ENCODE measurements around the gene APCDD1L.

Gene APCDD1L

DNA sequence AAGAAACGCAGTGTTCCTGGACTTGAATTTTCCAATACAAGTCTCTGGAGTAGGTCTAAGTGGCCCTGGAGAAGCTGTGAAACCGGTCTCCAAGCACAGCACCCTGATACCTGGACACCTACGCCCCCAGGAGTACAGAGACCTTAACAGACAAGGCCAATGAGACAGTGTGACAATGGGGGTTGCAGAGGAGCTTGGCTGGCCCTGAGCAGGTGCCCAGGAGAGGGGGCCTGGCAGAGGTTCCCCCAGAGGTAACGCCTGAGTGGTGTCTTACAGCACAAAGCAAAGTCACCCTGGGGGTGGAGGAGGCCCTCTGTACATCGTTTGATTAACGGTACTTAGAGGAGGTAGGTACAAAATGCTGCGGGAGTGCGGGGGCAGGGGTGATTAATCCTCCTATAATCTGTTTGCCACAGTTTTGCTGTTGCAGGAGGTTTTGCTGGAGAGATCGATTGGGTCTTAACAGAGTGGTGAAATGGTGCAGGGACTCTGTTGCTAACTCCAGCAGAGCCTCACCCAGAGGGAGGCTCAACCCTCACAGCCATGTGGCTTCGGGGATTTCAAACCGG, 37.3 kb upstream of the APCDD1L start:
- Histone ChIP-seq H3K4me3 (ENCODE audit: low read length in 2 of 2) (no peak overlapping the region), H3K9ac (ENCODE audit: low read depth in 1 of 2, low read length in 2 of 2) (no peak overlapping the region), H3K27me3 (ENCODE audit: control insufficient read depth in 2 of 2, insufficient read depth in 2 of 2, low read length in 2 of 2) (no peaks in the 10 kb centered on the region), H3K9me3 (ENCODE audit: control insufficient read depth in 2 of 2, low read length in 2 of 2) (no peaks in the 10 kb centered on the region), H3K4me1 (ENCODE audit: control insufficient read depth in 2 of 2, insufficient read depth in 2 of 2, low read length in 2 of 2) (no peaks in the 10 kb centered on the region), H3K36me3 (ENCODE audit: control insufficient read depth in 2 of 2, insufficient read depth in 2 of 2, low read length in 2 of 2) (no peaks in the 10 kb centered on the region), H3K27ac (ENCODE audit: low read depth in 2 of 2, low read length in 2 of 2) (no peak overlapping the region)

DNA sequence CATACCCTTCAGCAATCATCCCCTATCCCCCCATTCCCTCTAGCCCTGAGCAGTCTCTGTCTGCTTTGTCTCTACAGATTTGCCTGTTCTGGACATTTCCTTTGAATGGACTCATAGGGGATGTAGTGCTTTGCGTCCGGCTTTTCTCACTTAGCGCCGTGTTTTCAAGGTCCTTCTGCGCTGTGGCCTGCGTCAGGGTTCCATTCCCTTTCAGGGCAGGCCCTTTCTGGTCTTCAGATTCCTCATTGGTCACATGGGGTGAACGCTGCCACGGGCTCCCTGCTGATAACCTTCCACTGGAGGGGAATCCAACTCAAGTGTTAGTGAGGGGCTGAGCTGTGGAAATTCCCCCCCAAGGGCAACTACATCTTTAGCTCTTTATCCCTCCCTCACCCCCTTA, 36.4 kb upstream of the APCDD1L start:
- H3K27me3 ChIP-seq (ENCODE audit: control insufficient read depth in 2 of 2, insufficient read depth in 2 of 2, low read length in 2 of 2) = no peaks in the 10 kb centered on the region
- no peak overlapping the region for H3K9ac ChIP-seq (ENCODE audit: low read depth in 1 of 2, low read length in 2 of 2)
- H3K9me3 ChIP-seq (ENCODE audit: control insufficient read depth in 2 of 2, low read length in 2 of 2) = no peaks in the 10 kb centered on the region
- H3K4me1 ChIP-seq (ENCODE audit: control insufficient read depth in 2 of 2, insufficient read depth in 2 of 2, low read length in 2 of 2) = no peaks in the 10 kb centered on the region
- H3K36me3 ChIP-seq (ENCODE audit: control insufficient read depth in 2 of 2, insufficient read depth in 2 of 2, low read length in 2 of 2) = no peaks in the 10 kb centered on the region
- H3K27ac ChIP-seq (ENCODE audit: low read depth in 2 of 2, low read length in 2 of 2) = no peak overlapping the region
- H3K4me3 ChIP-seq (ENCODE audit: low read length in 2 of 2) = no peak overlapping the region

DNA sequence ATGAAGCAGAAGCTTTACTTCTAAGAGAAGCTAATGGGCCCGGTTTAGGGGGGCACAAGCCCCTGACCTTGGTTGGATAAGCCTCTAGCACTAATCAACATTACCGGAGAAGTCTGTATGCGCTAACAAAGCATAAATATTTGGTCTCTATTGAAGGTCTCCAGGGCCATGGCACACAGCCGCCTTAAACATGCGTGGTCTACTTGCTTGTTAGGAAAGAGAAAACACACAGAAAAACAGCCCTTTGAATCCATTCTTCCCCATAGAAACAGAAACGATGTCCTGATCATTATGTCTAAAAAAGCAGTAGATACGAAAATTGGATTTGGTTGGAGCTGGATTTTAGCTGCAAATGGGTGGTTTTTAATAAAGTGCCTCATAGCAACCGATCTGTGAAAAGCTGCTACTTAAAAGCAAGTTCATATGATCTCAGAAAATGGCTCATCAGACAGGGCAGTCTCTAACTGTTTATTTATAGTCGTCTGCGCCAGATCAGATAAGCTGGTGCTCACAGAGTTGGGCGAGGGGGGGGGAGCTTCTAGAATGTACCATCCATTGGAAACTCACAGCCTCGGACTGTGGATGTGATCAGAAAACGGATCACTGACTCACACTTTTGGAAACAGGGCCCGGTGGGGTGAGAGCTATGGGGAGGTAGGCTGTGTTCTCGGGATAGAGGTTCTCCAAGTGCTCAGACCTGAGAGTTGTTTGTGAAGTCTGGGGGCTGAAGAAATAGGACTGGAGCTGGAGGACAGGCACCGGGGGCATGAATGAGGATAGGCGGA, 35.3 kb upstream of the APCDD1L start:
- no peaks in the 10 kb centered on the region for H3K36me3 ChIP-seq (ENCODE audit: control insufficient read depth in 2 of 2, insufficient read depth in 2 of 2, low read length in 2 of 2)
- no peak overlapping the region for H3K9ac ChIP-seq (ENCODE audit: low read depth in 1 of 2, low read length in 2 of 2)

DNA sequence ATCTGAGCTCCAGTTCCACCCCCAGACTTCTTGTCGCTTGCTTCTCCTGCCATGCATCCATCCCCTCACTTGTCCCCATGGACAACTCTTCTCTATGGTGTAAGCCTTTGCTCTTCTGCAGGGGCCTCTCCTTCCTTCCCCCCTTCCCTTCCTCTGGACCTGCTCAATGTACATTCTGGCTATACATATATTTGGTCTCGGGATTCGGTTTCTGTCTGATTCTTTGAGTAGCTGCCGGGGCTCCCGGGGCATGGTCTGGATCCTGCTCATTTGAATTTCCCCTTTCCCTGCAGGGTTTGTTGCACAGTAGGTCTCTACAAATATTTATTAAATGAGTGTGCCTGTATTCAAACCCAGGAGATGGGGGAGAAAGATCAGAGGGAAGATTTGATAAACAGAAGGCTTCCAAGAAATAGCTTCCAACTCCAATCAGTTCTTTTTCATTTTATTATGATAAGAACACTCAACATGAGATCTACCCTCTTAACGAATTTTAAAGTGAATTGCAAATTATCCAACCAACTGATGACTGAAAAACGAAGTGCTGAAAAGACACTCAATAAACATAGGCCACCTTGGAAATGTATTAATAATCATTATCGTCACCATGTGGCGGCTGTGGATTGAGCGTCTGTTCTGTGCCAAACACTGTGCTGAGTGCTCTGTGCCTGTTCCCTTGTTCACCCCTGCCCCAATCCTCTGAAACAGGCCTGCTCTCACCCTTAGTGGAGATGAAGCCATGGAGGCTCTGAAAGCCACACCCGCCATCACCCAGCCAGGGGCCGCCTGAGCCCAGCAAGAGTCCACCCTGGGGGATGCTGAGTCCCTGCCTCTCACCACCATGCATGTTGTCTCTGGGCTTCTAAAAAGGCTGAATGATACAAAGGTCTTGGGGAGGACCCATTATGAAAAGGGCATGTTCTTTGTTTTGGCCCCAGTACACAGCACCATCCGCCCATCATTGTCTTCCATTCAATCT, 34.3 kb upstream of the APCDD1L start:
- Histone ChIP-seq H3K4me1 (ENCODE audit: control insufficient read depth in 2 of 2, insufficient read depth in 2 of 2, low read length in 2 of 2) (no peaks in the 10 kb centered on the region), H3K9me3 (ENCODE audit: control insufficient read depth in 2 of 2, low read length in 2 of 2) (no peaks in the 10 kb centered on the region), H3K27me3 (ENCODE audit: control insufficient read depth in 2 of 2, insufficient read depth in 2 of 2, low read length in 2 of 2) (peaks cover 0 to 2% of the 10 kb centered on the region in 2 donors), H3K27ac (ENCODE audit: low read depth in 2 of 2, low read length in 2 of 2) (no peak overlapping the region), H3K36me3 (ENCODE audit: control insufficient read depth in 2 of 2, insufficient read depth in 2 of 2, low read length in 2 of 2) (no peaks in the 10 kb centered on the region), H3K4me3 (ENCODE audit: low read length in 2 of 2) (no peak overlapping the region), H3K9ac (ENCODE audit: low read depth in 1 of 2, low read length in 2 of 2) (no peak overlapping the region)

More for the DNA sequence above, 35.3 kb upstream of the APCDD1L start:
- H3K4me1 ChIP-seq (ENCODE audit: control insufficient read depth in 2 of 2, insufficient read depth in 2 of 2, low read length in 2 of 2) = no peaks in the 10 kb centered on the region
- H3K4me3 ChIP-seq (ENCODE audit: low read length in 2 of 2) = no peak overlapping the region
- H3K27me3 ChIP-seq (ENCODE audit: control insufficient read depth in 2 of 2, insufficient read depth in 2 of 2, low read length in 2 of 2) = peaks cover 0 to 2% of the 10 kb centered on the region in 2 donors
- no peak overlapping the region for H3K27ac ChIP-seq (ENCODE audit: low read depth in 2 of 2, low read length in 2 of 2)
- H3K9me3 ChIP-seq (ENCODE audit: control insufficient read depth in 2 of 2, low read length in 2 of 2) = no peaks in the 10 kb centered on the region

DNA sequence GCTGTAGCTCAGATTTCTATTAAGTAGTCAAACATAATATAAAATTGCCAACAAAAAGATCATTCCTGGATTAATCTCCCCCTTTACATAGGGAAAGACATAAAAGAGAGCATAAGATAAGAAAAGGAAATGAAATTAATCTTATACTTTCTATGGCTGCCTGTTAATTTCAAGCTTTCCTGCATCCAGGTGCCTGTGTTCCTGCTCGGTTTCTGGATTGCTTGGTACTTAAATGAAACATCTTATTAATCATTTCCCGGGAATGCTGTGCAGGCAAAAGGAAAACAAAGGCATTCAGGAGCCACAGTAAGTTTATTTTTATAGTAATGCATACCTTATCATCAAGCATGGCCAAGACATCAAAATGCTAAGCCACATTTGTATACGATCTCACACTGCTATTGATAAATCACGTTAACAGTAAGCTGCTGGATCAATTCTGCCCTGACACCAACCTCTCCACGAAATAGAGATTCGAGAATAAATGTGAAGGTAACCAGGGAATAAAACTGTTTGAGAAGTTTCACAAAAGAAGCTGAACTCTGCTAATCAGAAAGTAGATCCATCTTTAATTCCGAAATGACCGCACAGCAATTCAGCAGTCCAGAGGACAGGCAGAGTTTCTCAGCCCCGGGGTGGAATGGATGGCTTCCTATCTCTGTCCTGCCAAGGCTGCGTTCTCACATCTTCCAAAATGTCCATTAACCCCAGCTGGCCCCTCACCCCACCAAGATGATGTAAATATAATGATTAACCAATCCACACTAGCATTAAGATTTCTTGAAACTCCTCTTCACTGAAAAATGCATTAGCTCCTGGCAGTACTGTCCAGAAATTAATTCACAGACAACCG, 32.6 kb upstream of the APCDD1L start:
- peaks cover 0 to 2% of the 10 kb centered on the region in 2 donors for H3K27me3 ChIP-seq (ENCODE audit: control insufficient read depth in 2 of 2, insufficient read depth in 2 of 2, low read length in 2 of 2)
- H3K36me3 ChIP-seq (ENCODE audit: control insufficient read depth in 2 of 2, insufficient read depth in 2 of 2, low read length in 2 of 2) = no peaks in the 10 kb centered on the region
- no peak overlapping the region for H3K4me3 ChIP-seq (ENCODE audit: low read length in 2 of 2)
- H3K27ac ChIP-seq (ENCODE audit: low read depth in 2 of 2, low read length in 2 of 2) = no peak overlapping the region
- no peak overlapping the region for H3K9ac ChIP-seq (ENCODE audit: low read depth in 1 of 2, low read length in 2 of 2)
- no peaks in the 10 kb centered on the region for H3K9me3 ChIP-seq (ENCODE audit: control insufficient read depth in 2 of 2, low read length in 2 of 2)
- H3K4me1 ChIP-seq (ENCODE audit: control insufficient read depth in 2 of 2, insufficient read depth in 2 of 2, low read length in 2 of 2) = no peaks in the 10 kb centered on the region

DNA sequence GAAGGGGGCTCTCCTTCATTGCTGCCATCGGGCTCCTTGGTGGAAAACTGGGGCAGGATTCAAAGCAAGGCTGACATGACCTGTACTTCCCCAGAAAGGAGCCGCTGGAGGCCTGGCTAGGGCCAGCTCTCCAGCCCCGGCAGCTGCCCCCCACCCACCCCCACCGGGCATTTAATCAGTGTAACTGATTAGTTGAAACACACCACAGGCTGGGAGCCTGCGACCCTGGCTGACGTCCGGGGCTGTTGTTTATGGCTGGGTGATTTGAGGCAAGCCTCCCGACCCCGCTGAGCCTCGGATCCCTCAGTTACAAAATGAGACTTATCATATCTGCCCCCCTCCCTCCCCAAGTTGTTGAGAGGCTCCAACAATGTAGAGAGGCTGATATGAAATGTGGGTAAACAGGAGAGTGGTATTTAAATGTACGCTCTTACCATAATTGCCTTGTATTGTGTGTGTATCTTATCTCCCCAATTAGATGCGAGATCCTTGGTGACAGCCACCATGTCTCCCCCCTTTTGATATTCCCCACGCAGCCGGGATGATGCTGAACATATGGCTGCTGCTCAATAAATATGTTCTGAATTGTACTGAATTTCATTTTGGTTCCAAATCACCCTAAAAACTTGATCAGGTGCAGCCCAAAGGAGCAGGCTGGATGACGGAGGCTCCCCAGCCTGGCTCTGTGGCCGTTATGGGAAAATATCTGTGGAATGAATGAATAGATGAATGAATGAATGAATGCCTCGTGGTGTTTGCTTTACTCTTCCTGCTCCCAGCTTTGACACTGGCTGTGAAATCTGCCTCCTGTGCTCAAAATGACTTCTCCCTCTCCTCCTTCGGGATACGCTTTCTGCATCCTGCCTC, 31.8 kb upstream of the APCDD1L start:
- Histone ChIP-seq H3K27ac (ENCODE audit: low read depth in 2 of 2, low read length in 2 of 2) (no peak overlapping the region), H3K36me3 (ENCODE audit: control insufficient read depth in 2 of 2, insufficient read depth in 2 of 2, low read length in 2 of 2) (no peaks in the 10 kb centered on the region), H3K4me1 (ENCODE audit: control insufficient read depth in 2 of 2, insufficient read depth in 2 of 2, low read length in 2 of 2) (no peaks in the 10 kb centered on the region), H3K9me3 (ENCODE audit: control insufficient read depth in 2 of 2, low read length in 2 of 2) (no peaks in the 10 kb centered on the region), H3K27me3 (ENCODE audit: control insufficient read depth in 2 of 2, insufficient read depth in 2 of 2, low read length in 2 of 2) (peaks cover 0 to 2% of the 10 kb centered on the region in 2 donors), H3K9ac (ENCODE audit: low read depth in 1 of 2, low read length in 2 of 2) (no peak overlapping the region), H3K4me3 (ENCODE audit: low read length in 2 of 2) (no peak overlapping the region)

DNA sequence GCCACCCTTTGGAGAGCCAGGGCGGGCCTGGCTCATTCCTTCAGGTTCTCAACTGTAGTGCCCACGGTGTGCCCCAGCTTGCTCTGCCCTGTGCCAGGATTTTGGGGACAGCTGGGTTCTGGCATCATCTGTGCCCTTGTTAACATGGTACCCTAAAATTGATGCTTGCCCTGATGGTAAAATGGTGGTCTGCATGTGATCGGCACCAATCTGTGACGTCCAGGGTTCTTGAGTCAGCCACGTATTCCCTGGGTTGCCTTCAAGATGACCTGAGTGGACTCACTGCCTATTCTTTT, 31.2 kb upstream of the APCDD1L start:
- Histone ChIP-seq H3K9me3 (ENCODE audit: control insufficient read depth in 2 of 2, low read length in 2 of 2) (no peaks in the 10 kb centered on the region), H3K9ac (ENCODE audit: low read depth in 1 of 2, low read length in 2 of 2) (no peak overlapping the region), H3K27ac (ENCODE audit: low read depth in 2 of 2, low read length in 2 of 2) (no peak overlapping the region), H3K36me3 (ENCODE audit: control insufficient read depth in 2 of 2, insufficient read depth in 2 of 2, low read length in 2 of 2) (no peaks in the 10 kb centered on the region), H3K27me3 (ENCODE audit: control insufficient read depth in 2 of 2, insufficient read depth in 2 of 2, low read length in 2 of 2) (peaks cover 0 to 2% of the 10 kb centered on the region in 2 donors), H3K4me1 (ENCODE audit: control insufficient read depth in 2 of 2, insufficient read depth in 2 of 2, low read length in 2 of 2) (no peaks in the 10 kb centered on the region), H3K4me3 (ENCODE audit: low read length in 2 of 2) (no peak overlapping the region)

DNA sequence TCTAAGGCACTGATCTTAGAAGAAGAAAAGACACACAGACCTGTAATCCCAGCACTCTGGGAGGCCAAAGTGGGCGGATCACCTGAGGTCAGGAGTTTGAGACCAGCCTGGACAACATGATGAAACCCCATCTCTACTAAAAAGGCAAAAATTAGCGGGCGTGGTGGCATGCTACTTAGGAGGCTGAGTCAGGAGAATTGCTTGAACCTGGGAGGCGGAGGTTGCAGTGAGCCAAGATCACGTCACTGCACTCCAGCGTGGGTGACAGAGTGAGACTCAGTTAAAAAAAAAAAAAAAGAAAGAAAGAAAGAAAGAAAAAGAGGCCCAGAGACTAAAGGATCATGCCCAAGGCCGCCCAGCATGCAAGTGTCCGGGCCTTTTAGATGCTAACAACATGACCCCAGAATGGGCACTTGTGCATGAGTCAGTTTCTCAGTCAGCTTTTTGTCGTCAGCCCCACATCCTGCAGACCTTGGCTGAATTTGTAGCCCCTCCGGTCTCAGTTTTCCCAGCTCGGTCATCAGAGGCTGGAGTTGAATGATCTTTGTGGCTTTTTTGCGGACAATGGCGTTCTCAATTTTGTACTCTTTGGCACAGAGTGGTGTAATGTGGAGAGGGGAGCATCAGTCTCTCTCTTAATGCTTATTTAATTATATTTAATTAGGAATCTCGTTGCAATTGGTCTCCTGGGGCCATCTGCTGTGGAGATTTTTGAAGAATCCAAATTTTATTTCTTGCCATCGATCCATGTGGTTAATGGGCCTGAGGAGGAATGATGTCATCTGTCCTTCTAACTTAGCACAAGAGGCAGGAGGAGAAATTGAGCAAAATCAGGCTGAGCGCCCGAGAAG, 30.6 kb upstream of the APCDD1L start:
- Histone ChIP-seq H3K9me3 (ENCODE audit: control insufficient read depth in 2 of 2, low read length in 2 of 2) (no peaks in the 10 kb centered on the region), H3K27me3 (ENCODE audit: control insufficient read depth in 2 of 2, insufficient read depth in 2 of 2, low read length in 2 of 2) (peaks cover 0 to 2% of the 10 kb centered on the region in 2 donors)

More for the DNA sequence above, 30.6 kb upstream of the APCDD1L start:
- H3K27ac ChIP-seq (ENCODE audit: low read depth in 2 of 2, low read length in 2 of 2) = no peak overlapping the region
- H3K4me3 ChIP-seq (ENCODE audit: low read length in 2 of 2) = no peak overlapping the region
- no peaks in the 10 kb centered on the region for H3K4me1 ChIP-seq (ENCODE audit: control insufficient read depth in 2 of 2, insufficient read depth in 2 of 2, low read length in 2 of 2)
- H3K9ac ChIP-seq (ENCODE audit: low read depth in 1 of 2, low read length in 2 of 2) = no peak overlapping the region
- no peaks in the 10 kb centered on the region for H3K36me3 ChIP-seq (ENCODE audit: control insufficient read depth in 2 of 2, insufficient read depth in 2 of 2, low read length in 2 of 2)

Data from mucosa of rectum (tissue), 2 donors.